A549 (cell line): ENCODE results near the gene NCOA5.

Experiments used
- CBX8 ChIP-seq: fragments of 200-600 bp; sonication (generic); IDR thresholded peaks from 2 replicates; pipeline ENCODE4 v1.6.1; 2016
- CEBPB ChIP-seq, 2 experiments: fragments of >200 bp in 1 of 2; sonication (Bioruptor Twin) in 1 of 2; formaldehyde crosslinking in 1 of 2; IDR thresholded peaks; 2 replicates each; pipeline ENCODE4 v1.6.1; 2012 to 2016
- CHD2 ChIP-seq: fragments of 150-350 bp; IDR thresholded peaks from 2 replicates; pipeline ENCODE4 v1.6.1; 2014; ENCODE audit warnings: low read length; ENCODE audit not compliant: partially characterized antibody
- CTCF ChIP-seq: fragments of >200 bp; sonication (Bioruptor Twin); formaldehyde crosslinking; IDR thresholded peaks from 3 replicates; pipeline ENCODE4 v1.5.1; 2016
- EP300 ChIP-seq, 2 experiments: fragments of >200 bp; sonication (Bioruptor Twin); formaldehyde crosslinking; IDR thresholded peaks; 2 replicates in 1 of 2; 3 replicates in 1 of 2; pipeline ENCODE4 v1.6.1; 2016 to 2017
- HMGXB4 ChIP-seq: fragments of 250-450 bp; sonication (Bioruptor Pico); IDR thresholded peaks from 2 replicates; pipeline ENCODE4 v1.5.0; 2021; ENCODE audit warnings: mild to moderate bottlenecking, moderate library complexity, borderline replicate concordance
- HOXA7 ChIP-seq: fragments of 250-450 bp; sonication (Bioruptor Pico); IDR thresholded peaks from 2 replicates; pipeline ENCODE4 v1.5.0; 2020; ENCODE audit warnings: mild to moderate bottlenecking, moderate library complexity
- JUN ChIP-seq, 2 experiments: fragments of >200 bp; sonication (Bioruptor Twin); formaldehyde crosslinking; IDR thresholded peaks; 2 replicates in 1 of 2; 3 replicates in 1 of 2; pipeline ENCODE4 v1.6.1; 2016 to 2017
- KDM1A ChIP-seq: fragments of 200-600 bp; sonication (generic); IDR thresholded peaks from 2 replicates; pipeline ENCODE4 v1.6.1; 2016; ENCODE audit warnings: low read depth, mild to moderate bottlenecking
- MAX ChIP-seq: IDR thresholded peaks from 2 replicates; pipeline ENCODE4 v1.6.1; 2012
- MAZ ChIP-seq: fragments of 150-350 bp; IDR thresholded peaks from 2 replicates; pipeline ENCODE4 v1.6.1; 2014; ENCODE audit warnings: antibody characterized with exemption, low read depth, low read length, borderline replicate concordance
- NPAS2 ChIP-seq: fragments of 250-450 bp; sonication (Bioruptor Pico); IDR thresholded peaks from 2 replicates; pipeline ENCODE4 v1.8.0; 2022; ENCODE audit warnings: mild to moderate bottlenecking, moderate library complexity, borderline replicate concordance
- POLR2A ChIP-seq: IDR thresholded peaks from 2 replicates; pipeline ENCODE4 v1.6.1; 2012; ENCODE audit warnings: mild to moderate bottlenecking, low read length
- USF2 ChIP-seq: fragments of 450-650 bp; IDR thresholded peaks from 2 replicates; pipeline ENCODE4 v1.6.1; 2014; ENCODE audit warnings: antibody characterized with exemption

- TF ChIP-seq CTCF (no peak), MAZ (no peak), USF2 (no peak), CHD2 (no peak), POLR2A (no peak), NPAS2 (CRISPR knock-in tag) (no peak), KDM1A (no peak), CEBPB (IDR thresholded peaks at IDR 0.05) (no peak), HMGXB4 (CRISPR knock-in tag) (no peak), EP300 (IDR thresholded peaks at IDR 0.05) (no peak), JUN (IDR thresholded peaks at IDR 0.05) (no peak), MAX (no peak), HOXA7 (CRISPR knock-in tag) (no peak), CBX8 (no peak)
These were observed 6.7 kb downstream of the NCOA5 start for GRCh38 chr20:46083101-46083500.
